ENCODE data around the gene ARFGAP3. TPM values are rescaled to one million over a fixed set of nuclear protein-coding genes. Genes with fewer than 3 reads are reported as not detected.

ARFGAP3 gene
- total RNA-seq, 1 experiment from 2014 or later: 37.8 TPM

GRCh38 chr22:42793848-42794405 lies 63.1 kb downstream of the ARFGAP3 start:
- CTCF ChIA-PET: no interaction called here
- peaks cover 30% of the 10 kb centered on the region for H3K36me3 Mint-ChIP-seq (ENCODE audit: insufficient read depth, unreplicated experiment)
- no peak for TF ChIP-seq CTCF (IDR thresholded peaks at IDR 0.05; ENCODE audit: unreplicated experiment)
- no peaks in the 10 kb centered on the region for H3K9me3 Mint-ChIP-seq (ENCODE audit: low read depth, unreplicated experiment)
- no peak overlapping the region for H3K4me3 Mint-ChIP-seq (ENCODE audit: low read depth, unreplicated experiment)
- H3K27ac Mint-ChIP-seq (ENCODE audit: unreplicated experiment): no peak overlapping the region
- H3K27me3 Mint-ChIP-seq (ENCODE audit: unreplicated experiment): no peaks in the 10 kb centered on the region
- DNase-seq: no peak
- no peaks in the 10 kb centered on the region for H3K4me1 Mint-ChIP-seq (ENCODE audit: low read depth, unreplicated experiment)
- intact Hi-C loops (cut with micrococcal nuclease; ENCODE audit: unreplicated experiment): no loop called here
- no TSS peak for BruUV-seq (replicated peaks)

GRCh38 chr22:42792909-42793847 lies 63.9 kb downstream of the ARFGAP3 start:
- H3K36me3 Mint-ChIP-seq (ENCODE audit: insufficient read depth, unreplicated experiment): peaks cover 30% of the 10 kb centered on the region
- TF ChIP-seq CTCF (IDR thresholded peaks at IDR 0.05; ENCODE audit: unreplicated experiment): no peak
- CTCF ChIA-PET: no interaction called here
- no peaks in the 10 kb centered on the region for H3K27me3 Mint-ChIP-seq (ENCODE audit: unreplicated experiment)
- no TSS peak for BruUV-seq (replicated peaks)
- H3K4me1 Mint-ChIP-seq (ENCODE audit: low read depth, unreplicated experiment): no peaks in the 10 kb centered on the region
- no peak overlapping the region for H3K27ac Mint-ChIP-seq (ENCODE audit: unreplicated experiment)
- no peak overlapping the region for H3K4me3 Mint-ChIP-seq (ENCODE audit: low read depth, unreplicated experiment)
- no peaks in the 10 kb centered on the region for H3K9me3 Mint-ChIP-seq (ENCODE audit: low read depth, unreplicated experiment)
- intact Hi-C loops (cut with micrococcal nuclease; ENCODE audit: unreplicated experiment): no loop called here
- DNase-seq: no peak

- BruUV-seq (replicated peaks): no TSS peak
- Mint-ChIP-seq H3K4me1 (ENCODE audit: low read depth, unreplicated experiment) (no peaks in the 10 kb centered on the region), H3K9me3 (ENCODE audit: low read depth, unreplicated experiment) (no peaks in the 10 kb centered on the region), H3K27me3 (ENCODE audit: unreplicated experiment) (no peaks in the 10 kb centered on the region), H3K4me3 (ENCODE audit: low read depth, unreplicated experiment) (no peak overlapping the region), H3K27ac (ENCODE audit: unreplicated experiment) (no peak overlapping the region), H3K36me3 (ENCODE audit: insufficient read depth, unreplicated experiment) (peaks cover 27% of the 10 kb centered on the region)
- no peak for DNase-seq
- intact Hi-C loops (cut with micrococcal nuclease; ENCODE audit: unreplicated experiment): no loop called here
- CTCF ChIA-PET: no interaction called here
- TF ChIP-seq CTCF (IDR thresholded peaks at IDR 0.05; ENCODE audit: unreplicated experiment): no peak
These were observed 64.6 kb downstream of the ARFGAP3 start for GRCh38 chr22:42792453-42792908.

GRCh38 chr22:42791721-42792452 lies 65.2 kb downstream of the ARFGAP3 start:
- peaks cover 26% of the 10 kb centered on the region for H3K36me3 Mint-ChIP-seq (ENCODE audit: insufficient read depth, unreplicated experiment)
- no peaks in the 10 kb centered on the region for H3K27me3 Mint-ChIP-seq (ENCODE audit: unreplicated experiment)
- no peaks in the 10 kb centered on the region for H3K4me1 Mint-ChIP-seq (ENCODE audit: low read depth, unreplicated experiment)
- H3K27ac Mint-ChIP-seq (ENCODE audit: unreplicated experiment): no peak overlapping the region
- no peaks in the 10 kb centered on the region for H3K9me3 Mint-ChIP-seq (ENCODE audit: low read depth, unreplicated experiment)
- no peak overlapping the region for H3K4me3 Mint-ChIP-seq (ENCODE audit: low read depth, unreplicated experiment)
- DNase-seq: no peak
- BruUV-seq (replicated peaks): no TSS peak
- TF ChIP-seq CTCF (IDR thresholded peaks at IDR 0.05; ENCODE audit: unreplicated experiment): no peak
- intact Hi-C loops (cut with micrococcal nuclease; ENCODE audit: unreplicated experiment): no loop called here
- CTCF ChIA-PET: no interaction called here
